HG02852 (cell line): ENCODE data around the gene DCST1.

ENCODE experiments used
- ATAC-seq: cut with Tn5 transposase; IDR thresholded peaks from one replicate; pipeline ENCODE4 v1.9.1; 2021; ENCODE audit warnings: mild to moderate bottlenecking, moderate library complexity; ENCODE audit not compliant: unreplicated experiment

Gene DCST1

DNA sequence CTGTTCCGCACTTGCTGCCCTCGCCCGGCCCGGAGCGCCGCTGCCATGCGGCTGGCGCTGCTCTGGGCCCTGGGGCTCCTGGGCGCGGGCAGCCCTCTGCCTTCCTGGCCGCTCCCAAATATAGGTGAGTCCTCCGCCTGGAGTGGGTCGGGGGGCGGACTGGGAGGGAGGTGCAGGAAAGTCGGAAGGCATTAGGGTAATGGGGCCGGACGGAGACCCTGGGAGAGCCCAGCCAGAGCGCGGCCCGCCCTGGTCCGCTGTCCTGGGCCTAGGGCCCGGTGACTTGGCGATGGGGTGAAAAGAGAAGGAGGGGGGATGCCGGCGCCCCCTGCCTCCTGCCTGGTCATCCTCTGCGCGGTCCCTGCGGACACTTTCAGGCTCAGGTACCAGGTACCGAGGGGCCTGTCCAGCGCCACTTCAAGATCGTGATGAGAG is 17.7 kb downstream of the DCST1 start:
- ATAC-seq, result peak; percentile 17

DNA sequence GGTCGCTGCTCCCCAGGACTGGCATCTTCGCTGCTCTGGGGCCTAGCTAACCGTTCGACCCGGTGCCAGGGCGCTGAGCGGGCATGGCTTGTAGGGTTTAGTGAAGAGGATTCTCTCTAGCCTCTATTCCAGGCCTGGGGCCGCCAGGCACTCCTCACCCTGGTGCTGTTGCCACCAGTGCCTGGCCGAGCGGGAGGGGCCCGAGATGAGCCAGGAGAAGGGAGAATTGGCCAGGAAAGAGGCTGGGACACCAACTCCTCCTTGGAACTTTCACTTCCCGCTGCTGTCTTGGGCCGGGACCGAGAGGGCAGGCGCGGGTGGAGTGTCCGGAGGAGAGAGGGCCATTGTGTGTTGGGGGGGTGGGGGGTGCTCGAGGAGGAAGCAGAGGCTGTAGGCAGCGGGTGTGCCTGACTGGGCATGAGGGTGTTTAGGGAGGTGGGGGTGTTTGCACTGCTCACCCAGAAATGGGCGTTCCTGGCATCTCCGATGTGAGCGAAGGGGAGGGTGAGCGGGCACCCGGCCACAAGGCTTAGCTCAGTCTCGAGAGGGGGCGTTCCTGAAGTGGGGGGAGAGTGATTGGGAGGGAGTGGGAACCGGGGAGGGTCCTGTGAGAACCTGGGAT is 18.3 kb downstream of the DCST1 start:
- ATAC-seq, result peak; percentile 12

DNA sequence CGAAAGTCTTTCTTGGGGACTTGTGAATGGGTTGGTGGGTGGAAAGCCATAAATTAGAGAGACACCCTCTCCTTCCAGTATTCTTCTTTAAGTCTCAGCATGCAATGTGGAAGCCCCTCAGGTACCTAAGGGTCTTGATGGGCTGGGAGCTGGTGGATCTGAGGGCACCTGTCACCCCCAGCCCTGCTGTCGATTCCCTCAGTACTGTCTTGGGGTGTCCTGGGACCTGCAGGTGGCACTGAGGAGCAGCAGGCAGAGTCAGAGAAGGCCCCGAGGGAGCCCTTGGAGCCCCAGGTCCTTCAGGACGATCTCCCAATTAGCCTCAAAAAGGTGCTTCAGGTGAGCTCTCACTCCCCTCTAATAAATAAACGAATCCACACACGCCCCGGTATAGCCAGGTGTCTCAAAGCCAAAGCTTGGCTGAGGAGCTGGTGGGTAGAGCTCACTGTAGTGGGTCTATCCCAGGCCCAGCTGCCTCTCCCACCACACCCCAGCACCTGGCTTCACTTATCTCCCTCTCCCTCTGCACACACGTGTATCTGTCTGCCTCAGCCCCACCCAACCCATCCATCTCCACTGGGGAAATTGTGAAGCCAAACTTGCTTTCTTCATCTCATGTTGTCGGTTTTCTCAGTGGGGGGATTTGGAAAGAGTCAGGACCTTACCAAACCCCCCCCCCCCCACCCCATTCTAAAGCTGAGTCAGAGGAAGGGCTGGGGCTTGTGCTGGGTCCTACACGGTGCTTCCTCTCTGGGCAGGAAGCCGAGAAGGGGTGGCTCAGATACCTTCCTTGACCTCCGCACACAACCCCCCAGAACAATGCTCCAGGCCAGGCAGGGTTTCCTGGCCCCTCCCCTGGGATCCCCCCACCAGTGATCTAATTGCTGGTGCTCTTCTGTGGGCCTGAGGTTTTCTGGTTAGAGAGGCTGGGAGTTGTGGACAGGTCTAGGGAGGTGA is 19.1 kb downstream of the DCST1 start:
- ATAC-seq, result no peak

DNA sequence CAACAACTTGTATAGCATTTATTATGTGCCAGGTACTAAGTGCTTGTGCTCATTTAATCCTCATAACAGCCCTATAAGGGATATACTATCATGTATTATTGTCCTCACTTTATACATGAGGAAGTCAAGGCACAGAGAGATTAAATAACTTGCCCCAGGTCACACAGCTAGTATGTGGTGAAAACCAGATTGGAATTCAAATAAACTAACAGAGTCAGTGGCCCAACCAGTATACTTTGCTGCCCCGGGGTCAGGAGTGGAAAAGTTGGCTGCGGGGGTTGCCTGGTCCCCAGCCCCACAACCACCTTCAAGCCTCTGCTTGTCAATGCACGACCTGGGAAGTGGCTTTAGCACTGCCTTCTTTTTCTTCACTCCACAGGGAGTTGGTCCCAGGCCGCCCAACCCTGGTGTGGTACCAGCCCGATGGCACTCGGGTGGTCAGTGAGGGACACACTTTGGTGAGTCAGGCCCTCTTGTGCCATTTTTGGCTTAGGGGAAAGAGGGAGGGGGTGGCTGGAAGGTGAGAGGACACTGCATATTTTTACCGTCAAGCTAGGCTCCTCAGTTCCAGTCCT is 20.0 kb downstream of the DCST1 start:
- no peak for ATAC-seq

DNA sequence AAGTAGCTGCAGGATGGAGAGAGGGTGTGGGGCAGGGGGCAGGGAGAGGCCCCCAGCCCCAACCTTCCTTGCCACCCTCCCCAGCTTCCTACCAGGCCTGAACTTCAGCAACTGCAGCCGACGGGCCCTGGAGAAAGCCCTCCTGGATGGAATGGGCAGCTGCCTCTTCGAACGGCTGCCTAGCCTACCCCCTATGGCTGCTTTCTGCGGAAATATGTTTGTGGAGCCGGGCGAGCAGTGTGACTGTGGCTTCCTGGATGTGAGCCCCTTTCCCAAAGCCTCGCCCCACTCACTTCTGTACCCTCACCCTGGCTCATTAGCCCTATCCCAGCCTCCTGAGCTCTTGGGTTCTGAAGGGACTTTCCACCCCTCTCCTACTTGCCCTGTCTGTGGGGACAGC is 23.5 kb downstream of the DCST1 start:
- ATAC-seq, result no peak

DNA sequence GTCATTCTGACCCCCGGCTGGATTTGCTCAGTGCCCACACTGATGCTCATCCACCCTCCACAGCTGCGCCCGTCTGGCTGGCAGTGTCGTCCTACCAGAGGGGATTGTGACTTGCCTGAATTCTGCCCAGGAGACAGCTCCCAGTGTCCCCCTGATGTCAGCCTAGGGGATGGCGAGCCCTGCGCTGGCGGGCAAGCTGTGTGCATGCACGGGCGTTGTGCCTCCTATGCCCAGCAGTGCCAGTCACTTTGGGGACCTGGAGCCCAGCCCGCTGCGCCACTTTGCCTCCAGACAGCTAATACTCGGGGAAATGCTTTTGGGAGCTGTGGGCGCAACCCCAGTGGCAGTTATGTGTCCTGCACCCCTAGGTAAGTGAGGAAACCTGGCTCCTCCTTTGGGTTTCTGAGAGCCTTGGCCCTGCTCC is 24.2 kb downstream of the DCST1 start:
- ATAC-seq, result no peak

DNA sequence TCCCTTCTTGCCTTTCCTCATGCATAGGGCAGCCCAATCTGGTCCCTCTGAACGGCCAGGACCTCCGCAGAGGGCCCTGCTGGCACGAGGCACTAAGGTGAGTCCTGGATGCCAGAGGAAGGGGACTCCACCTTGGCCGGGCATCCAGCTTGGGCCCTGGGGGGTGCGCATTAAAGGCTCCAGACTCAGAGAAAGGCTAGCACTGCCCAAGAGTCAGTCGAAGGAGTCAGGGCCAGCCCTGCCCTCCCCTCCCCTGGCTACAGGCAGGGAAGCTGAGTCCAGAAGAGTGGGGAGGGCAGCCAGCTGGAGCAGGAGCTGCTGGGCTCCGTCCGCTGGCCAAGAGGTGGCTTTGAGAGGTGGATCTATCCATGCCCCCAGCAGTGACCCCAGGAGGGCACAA is 27.1 kb downstream of the DCST1 start:
- no peak for ATAC-seq

DNA sequence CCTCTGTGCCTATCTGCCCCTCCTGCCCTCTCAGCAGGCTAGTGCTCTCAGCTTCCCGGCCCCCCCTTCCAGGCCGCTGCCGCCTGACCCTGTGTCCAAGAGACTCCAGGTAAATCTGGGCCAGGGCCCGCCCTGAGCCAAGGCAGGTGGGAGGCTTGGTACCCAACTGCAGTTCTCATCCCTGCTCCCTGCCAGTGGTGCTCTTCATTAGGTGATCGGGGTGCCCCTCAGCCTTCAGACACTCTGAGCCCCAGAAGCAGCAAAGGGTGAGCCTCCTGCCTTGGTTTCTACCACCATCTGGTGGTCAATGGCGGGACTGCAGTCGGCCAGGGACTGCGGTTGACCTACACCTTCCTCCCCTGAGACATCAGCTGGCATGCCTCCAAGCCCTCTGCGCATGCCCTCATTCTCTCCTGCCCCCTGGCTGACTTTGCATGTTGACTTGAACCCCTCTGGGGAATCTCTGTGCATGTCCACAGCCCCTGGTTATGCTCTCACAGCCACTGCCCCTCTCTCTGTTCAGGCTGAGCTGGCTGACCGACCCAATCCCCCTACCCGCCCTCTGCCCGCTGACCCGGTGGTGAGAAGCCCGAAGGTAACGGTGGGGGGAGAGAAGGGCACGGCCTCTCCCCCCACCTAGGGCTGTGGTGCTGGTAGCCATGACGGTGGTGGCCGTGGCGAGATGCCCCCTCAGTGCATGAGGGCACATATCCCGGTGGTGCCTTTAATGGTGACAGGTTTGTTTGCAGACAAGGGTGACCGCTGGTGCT is 27.9 kb downstream of the DCST1 start:
- no peak for ATAC-seq

DNA sequence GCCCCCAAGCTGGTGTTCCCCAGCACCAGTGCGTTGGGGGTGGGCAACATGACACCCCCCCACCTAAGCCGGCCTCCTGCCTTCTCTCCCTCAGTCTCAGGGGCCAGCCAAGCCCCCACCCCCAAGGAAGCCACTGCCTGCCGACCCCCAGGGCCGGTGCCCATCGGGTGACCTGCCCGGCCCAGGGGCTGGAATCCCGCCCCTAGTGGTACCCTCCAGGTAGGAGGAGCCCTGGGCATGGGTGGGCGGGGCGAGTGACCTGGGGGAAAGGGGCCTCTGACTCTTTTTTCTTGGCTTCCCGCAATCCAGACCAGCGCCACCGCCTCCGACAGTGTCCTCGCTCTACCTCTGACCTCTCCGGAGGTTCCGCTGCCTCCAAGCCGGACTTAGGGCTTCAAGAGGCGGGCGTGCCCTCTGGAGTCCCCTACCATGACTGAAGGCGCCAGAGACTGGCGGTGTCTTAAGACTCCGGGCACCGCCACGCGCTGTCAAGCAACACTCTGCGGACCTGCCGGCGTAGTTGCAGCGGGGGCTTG is 28.6 kb downstream of the DCST1 start:
- no peak for ATAC-seq

DNA sequence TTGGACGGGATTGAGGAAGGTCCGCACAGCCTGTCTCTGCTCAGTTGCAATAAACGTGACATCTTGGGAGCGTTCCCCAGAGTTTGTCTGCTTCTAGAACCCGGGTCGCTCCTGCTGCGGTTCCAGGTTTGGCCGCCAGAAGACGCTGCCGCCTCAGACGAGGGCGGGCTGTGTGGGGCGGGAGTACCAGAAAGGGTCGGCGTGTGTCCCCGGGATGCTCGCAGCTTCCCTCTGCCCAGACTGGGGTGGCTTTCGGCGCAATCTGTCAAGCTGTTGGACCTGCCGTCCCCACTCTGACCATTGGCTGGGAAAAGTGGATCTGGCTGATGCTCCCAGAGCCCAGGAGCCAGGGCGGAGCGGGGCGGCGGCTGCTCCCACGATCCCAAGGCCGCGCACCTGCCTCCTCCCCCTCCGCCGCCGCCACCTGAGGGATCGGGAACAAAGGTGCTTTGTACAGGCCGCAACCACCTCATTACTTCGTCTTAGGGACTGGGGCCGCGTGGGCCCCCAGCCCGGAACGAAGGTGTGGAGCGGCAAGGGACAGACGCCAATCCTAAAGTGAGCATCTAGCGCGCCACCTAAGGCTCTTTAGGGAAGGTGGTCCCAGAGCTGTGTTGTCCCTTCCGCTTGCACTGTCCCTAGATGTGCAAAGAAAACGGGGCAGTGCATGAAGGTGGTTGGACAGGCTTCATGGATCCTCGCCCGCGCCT is 29.2 kb downstream of the DCST1 start:
- peak; percentile 13 for ATAC-seq

DNA sequence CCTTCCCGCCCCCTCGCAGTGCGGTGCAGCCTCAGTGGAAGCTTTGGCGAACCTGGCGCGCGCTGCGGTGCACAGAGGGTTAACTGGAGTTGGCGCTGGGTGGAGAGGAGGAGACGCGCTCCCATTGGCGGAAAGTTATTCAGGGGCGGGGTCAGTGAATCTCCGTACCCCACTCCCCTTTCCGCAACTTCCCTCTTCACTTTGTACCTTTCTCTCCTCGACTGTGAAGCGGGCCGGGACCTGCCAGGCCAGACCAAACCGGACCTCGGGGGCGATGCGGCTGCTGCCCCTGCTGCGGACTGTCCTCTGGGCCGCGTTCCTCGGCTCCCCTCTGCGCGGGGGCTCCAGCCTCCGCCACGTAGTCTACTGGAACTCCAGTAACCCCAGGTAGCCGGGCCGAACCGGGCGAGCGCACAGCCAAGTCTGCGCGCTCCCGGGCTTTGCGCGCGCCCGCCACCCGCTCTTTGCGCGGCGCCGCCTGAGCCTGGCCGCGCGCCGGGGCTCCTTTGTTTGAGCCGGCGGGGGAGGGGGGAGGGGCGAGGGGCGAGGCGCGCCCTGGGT is 30.0 kb downstream of the DCST1 start, which contains the start of gene EFNA4:
Gene EFNA4 (plus strand): TSS at position 191 of the 561 bp plus-strand sequence. CDS start 84 bp downstream, at position 275.
- peak; percentile 79 for ATAC-seq

DNA sequence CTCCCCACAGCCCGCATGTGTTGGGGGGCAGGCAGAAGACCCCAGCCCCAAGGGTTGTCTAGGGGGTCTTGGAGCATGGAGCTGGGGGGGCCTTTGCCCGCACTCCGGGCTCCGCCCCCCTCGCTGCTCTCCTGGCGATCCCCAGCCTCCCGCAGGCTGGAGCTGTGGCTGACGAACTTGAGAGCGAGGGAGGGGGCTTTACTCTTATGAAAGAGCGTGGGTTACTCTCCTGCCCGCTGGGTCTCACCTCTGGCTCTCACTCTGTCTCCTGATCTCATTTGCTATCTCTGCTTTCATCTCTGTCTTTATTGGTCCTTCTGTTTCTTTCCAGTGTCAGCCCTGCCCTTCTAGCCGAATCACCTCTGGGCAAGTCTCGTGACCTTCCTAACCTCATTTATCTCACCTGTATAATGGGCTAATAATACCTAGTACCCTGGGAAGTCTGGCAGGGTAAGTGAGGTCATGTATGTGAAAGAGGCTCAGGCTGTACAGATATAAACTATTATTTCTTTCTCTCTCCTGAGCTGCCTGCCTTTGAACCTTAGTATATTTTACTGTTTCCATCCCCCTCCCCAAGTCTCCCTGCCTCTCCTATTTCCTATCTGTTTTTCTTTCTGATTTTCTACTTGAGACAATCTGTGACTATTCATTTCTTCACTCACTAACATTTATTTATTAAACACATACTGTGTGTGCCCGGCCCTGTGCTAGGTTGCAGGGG is 30.6 kb downstream of the DCST1 start:
- ATAC-seq, result peak; percentile 9

DNA sequence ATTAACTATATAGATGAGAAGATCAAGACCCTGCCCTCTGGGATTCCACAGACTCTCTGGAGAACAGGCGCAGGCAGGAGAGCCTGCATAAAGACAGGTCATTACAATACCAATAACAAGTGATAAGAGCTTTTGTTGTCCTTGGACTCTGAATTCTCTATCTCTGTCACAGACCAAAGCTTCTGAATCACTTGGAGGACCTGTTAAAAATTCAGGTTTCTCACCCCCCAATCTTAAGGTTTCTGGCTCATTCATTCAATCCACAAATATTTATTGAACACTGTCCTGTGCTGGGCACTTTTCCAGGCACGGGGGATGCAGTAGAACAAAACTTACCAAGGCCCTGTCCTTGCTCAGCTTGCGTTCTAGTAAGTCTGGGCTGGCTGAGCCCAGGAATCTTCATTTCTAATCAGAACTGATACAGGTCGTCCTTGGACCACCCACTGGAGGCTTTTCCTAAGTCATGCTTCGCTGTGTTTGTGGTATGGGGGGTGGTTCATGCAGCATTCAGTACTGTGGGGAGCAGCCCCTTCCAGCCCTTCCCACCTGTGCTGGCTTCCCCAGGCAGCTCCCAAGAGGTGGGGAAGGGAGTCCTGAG is 31.3 kb downstream of the DCST1 start:
- no peak for ATAC-seq

DNA sequence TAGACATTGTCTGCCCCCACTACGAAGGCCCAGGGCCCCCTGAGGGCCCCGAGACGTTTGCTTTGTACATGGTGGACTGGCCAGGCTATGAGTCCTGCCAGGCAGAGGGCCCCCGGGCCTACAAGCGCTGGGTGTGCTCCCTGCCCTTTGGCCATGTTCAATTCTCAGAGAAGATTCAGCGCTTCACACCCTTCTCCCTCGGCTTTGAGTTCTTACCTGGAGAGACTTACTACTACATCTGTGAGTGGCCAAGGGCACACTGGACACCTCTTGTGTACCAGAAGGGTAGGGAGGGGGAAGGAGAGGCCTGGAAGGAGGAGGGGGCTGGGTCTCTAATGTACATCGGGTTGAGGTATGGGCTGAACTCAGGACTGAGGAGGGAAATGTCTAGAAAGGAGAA is 33.2 kb downstream of the DCST1 start:
- ATAC-seq, result no peak

DNA sequence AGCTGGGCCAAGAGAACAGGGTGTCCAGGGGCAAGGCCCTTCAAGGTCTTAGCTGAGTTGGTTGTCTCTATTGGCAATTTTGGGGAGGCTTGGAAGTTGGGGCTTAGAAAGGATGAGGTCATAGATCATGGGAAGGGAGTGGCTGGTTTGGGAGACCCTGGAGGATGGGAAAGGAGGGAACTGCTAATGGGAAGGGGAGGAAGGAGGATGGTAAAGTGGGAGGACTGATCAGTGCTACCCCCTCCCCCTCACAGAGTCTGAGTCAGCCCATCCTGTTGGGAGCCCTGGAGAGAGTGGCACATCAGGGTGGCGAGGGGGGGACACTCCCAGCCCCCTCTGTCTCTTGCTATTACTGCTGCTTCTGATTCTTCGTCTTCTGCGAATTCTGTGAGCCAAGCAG is 35.0 kb downstream of the DCST1 start:
- ATAC-seq, result no peak

DNA sequence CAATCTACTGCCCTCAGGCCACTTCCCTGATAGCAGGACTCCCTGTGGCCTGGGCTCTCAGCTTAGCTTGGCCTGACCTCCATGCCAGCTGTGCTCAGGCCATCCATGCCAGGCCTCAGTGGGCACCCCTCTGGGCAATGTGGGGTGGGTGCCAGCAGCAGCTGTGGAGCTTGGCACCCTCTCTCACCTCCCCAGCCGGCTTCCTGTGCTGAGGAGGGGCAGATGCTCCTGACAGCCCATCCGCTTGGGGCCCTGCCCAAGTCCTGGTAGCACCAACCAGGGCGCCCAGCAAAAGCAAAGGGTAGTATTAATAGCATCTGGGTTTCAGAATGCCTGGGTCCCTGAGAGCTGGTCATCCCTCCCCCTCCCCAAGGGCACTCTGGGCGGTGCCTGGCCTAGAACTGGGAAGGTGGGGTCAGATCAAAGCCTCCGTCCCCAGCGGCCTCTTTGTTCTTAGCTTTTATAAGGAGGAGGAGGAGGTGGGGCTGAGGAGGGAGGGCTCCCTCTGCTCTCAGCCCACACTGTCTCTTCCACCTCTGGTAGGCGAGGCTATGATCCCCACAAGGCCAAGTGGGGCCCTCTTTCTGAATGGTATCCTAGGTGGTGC is 36.0 kb downstream of the DCST1 start:
- no peak for ATAC-seq

DNA sequence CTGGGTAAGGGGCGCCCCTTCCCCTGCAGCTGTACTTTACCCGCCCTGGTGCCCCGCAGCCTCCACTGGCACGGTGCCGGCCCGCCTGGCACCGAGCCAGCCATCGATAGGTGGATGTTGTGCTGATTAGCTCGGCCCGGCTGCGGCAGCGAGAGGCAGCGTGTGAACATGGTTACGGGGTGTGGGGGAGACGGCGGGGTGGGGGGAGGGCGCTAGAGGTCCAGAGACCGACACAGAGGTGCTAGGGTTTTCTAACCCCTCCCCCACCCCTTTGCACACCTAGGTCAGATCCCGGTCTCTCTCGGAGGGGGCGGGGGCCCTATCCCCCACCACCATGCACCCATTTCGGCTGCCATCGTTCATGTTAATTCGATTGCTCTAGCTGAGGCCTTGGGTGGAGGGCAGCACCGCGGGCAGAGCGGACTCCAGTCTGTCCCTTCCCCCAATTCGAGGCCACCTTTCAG is 36.6 kb downstream of the DCST1 start:
- ATAC-seq, result no peak
